ENCODE data around the gene ACP4.

The ACP4 gene

GRCh38 chr19:50791594-50792271 lies 1.5 kb downstream of the ACP4 start:
- no peak for DNase-seq (ENCODE audit: low spot score)
- in situ Hi-C loops (cut with MboI; ENCODE audit: low sequenced_read_pairs, unreplicated experiment), result loop anchor here (10.0 to 25.0 kb wide), 3 partner anchors 123 to 429 kb away; partner anchors contain the start of genes KLK4 and NAPSA
- TF ChIP-seq CTCF (IDR thresholded peaks at IDR 0.05; ENCODE audit: borderline replicate concordance, control extremely low read depth, extremely low read depth, insufficient read depth, missing control alignments), result no peak

- in situ Hi-C loops (cut with MboI; ENCODE audit: low sequenced_read_pairs, unreplicated experiment), result loop anchor here (10.0 to 25.0 kb wide), 3 partner anchors 122 to 430 kb away; partner anchors contain the start of genes KLK4 and NAPSA
- no peak for TF ChIP-seq CTCF (IDR thresholded peaks at IDR 0.05; ENCODE audit: borderline replicate concordance, control extremely low read depth, extremely low read depth, insufficient read depth, missing control alignments)
- no peak for DNase-seq (ENCODE audit: low spot score)
These were observed 2.3 kb downstream of the ACP4 start for GRCh38 chr19:50792272-50793250.

- in situ Hi-C loops (cut with MboI; ENCODE audit: low sequenced_read_pairs, unreplicated experiment), result loop anchor here (10.0 to 25.0 kb wide), 3 partner anchors 121 to 431 kb away; partner anchors contain the start of genes KLK4 and NAPSA
- TF ChIP-seq CTCF (IDR thresholded peaks at IDR 0.05; ENCODE audit: borderline replicate concordance, control extremely low read depth, extremely low read depth, insufficient read depth, missing control alignments), result no peak
- no peak for DNase-seq (ENCODE audit: low spot score)
These were observed 3.4 kb downstream of the ACP4 start for GRCh38 chr19:50793558-50794065.

GRCh38 chr19:50794074-50794875 lies 4.1 kb downstream of the ACP4 start:
- DNase-seq (ENCODE audit: low spot score), result peak; percentile 82

GRCh38 chr19:50794876-50795663 lies 4.9 kb downstream of the ACP4 start:
- no peak for DNase-seq (ENCODE audit: low spot score)
- peak; percentile 17 for TF ChIP-seq CTCF (IDR thresholded peaks at IDR 0.05; ENCODE audit: borderline replicate concordance, control extremely low read depth, extremely low read depth, insufficient read depth, missing control alignments)
- in situ Hi-C loops (cut with MboI; ENCODE audit: low sequenced_read_pairs, unreplicated experiment), result loop anchor here (10.0 to 25.0 kb wide), 3 partner anchors 120 to 433 kb away; partner anchors contain the start of genes KLK4 and NAPSA

More at GRCh38 chr19:50794074-50794875, 4.1 kb downstream of the ACP4 start:
- in situ Hi-C loops (cut with MboI; ENCODE audit: low sequenced_read_pairs, unreplicated experiment), result loop anchor here (10.0 to 25.0 kb wide), 3 partner anchors 121 to 432 kb away; partner anchors contain the start of genes KLK4 and NAPSA
- TF ChIP-seq CTCF (IDR thresholded peaks at IDR 0.05; ENCODE audit: borderline replicate concordance, control extremely low read depth, extremely low read depth, insufficient read depth, missing control alignments), result no peak

Data from GM13976 (cell line).